Neural cell (in vitro differentiated cells): ENCODE data around the gene DSTN. TPM values are rescaled to one million over a fixed set of nuclear protein-coding genes. Genes with fewer than 3 reads are reported as not detected.
A peak's percentile ranks its signal among the peaks of the same experiment; 100 is the strongest.

Experiments
- H2AFZ ChIP-seq: fragments of 200-600, 300-800 bp; sonication (generic), shearing (Covaris generic); 2 replicates; pipeline ENCODE4 v1.6.0; 2014; ENCODE audit warnings: low read depth, mild to moderate bottlenecking, antibody characterized with exemption, low read length, moderate library complexity
- H3F3A ChIP-seq: fragments of 200-600 bp; shearing (Covaris generic); 2 replicates; pipeline ENCODE4 v1.6.1; 2016; ENCODE audit warnings: mild to moderate bottlenecking, moderate library complexity, mixed read lengths, antibody characterized with exemption, low read length; ENCODE audit not compliant: insufficient read depth, poor library complexity, severe bottlenecking
- H3K27ac ChIP-seq: fragments of 200-600, 300-800 bp; sonication (generic), shearing (Covaris generic); 2 replicates; pipeline ENCODE4 v1.5.1; 2014; ENCODE audit warnings: mild to moderate bottlenecking, low read length, moderate library complexity
- H3K27me3 ChIP-seq: fragments of 300-800, 200-600 bp; sonication (generic), shearing (Covaris generic); 2 replicates; pipeline ENCODE4 v1.6.0; 2014; ENCODE audit warnings: mild to moderate bottlenecking, low read depth, low read length, moderate library complexity; ENCODE audit not compliant: insufficient read depth
- H3K36me3 ChIP-seq: fragments of 300-800, 200-600 bp; sonication (generic), shearing (Covaris generic); 2 replicates; pipeline ENCODE4 v1.5.1; 2014; ENCODE audit warnings: mild to moderate bottlenecking, antibody characterized with exemption, low read length, moderate library complexity; ENCODE audit not compliant: insufficient read depth
- H3K4me2 ChIP-seq: fragments of 300-800, 200-600 bp; sonication (generic), shearing (Covaris generic); 2 replicates; pipeline ENCODE4 v1.6.0; 2014; ENCODE audit warnings: mild to moderate bottlenecking, low read length
- H3K4me3 ChIP-seq: fragments of 300-800, 200-600 bp; sonication (generic), shearing (Covaris generic); 2 replicates; pipeline ENCODE4 v1.5.1; 2014; ENCODE audit warnings: mild to moderate bottlenecking, low read length, moderate library complexity
- H3K79me2 ChIP-seq: fragments of 200-600 bp; shearing (Covaris generic); replicated peaks from 2 replicates; pipeline ENCODE4 v1.6.0; 2014; ENCODE audit warnings: mild to moderate bottlenecking, low read length, moderate library complexity; ENCODE audit not compliant: insufficient read depth
- H3K9ac ChIP-seq: fragments of 300-800, 200-600 bp; sonication (generic), shearing (Covaris generic); 2 replicates; pipeline ENCODE4 v1.6.1; 2016; ENCODE audit warnings: mild to moderate bottlenecking, low read length, mixed read lengths
- H3K9me2 ChIP-seq: fragments of 200-600 bp; shearing (Covaris generic); 2 replicates; pipeline ENCODE4 v1.6.1; 2016; ENCODE audit warnings: mild to moderate bottlenecking, low read length, mixed read lengths; ENCODE audit not compliant: insufficient read depth
- H3K9me3 ChIP-seq: fragments of 200-600, 300-800 bp; sonication (generic), shearing (Covaris generic); 2 replicates; pipeline ENCODE4 v1.6.1; 2016; ENCODE audit warnings: mild to moderate bottlenecking, mixed run types, low read length, moderate library complexity, mixed read lengths
- H4K20me1 ChIP-seq: fragments of 200-600 bp; shearing (Covaris generic); 2 replicates; pipeline ENCODE4 v1.6.1; 2016; ENCODE audit warnings: mild to moderate bottlenecking, mixed run types; ENCODE audit not compliant: insufficient read depth
- EP300 ChIP-seq: fragments of 450-650 bp; conservative IDR thresholded peaks from 2 replicates; pipeline ENCODE4 v1.6.1; 2014; ENCODE audit warnings: antibody characterized with exemption, mild to moderate bottlenecking, moderate library complexity; ENCODE audit not compliant: poor library complexity, severe bottlenecking
- EZH2 ChIP-seq: fragments of 200-600, 300-800 bp; shearing (Covaris generic), sonication (generic); IDR thresholded peaks from 2 replicates; pipeline ENCODE4 v1.6.1; 2014; ENCODE audit warnings: antibody characterized with exemption, low read length, borderline replicate concordance, mild to moderate bottlenecking; ENCODE audit not compliant: insufficient read depth, poor library complexity, severe bottlenecking
- MXI1 ChIP-seq: fragments of 450-650 bp; conservative IDR thresholded peaks from 2 replicates; pipeline ENCODE4 v1.6.1; 2014; ENCODE audit warnings: antibody characterized with exemption, mild to moderate bottlenecking; ENCODE audit not compliant: poor library complexity, severe bottlenecking
- RAD21 ChIP-seq: fragments of 450-650 bp; conservative IDR thresholded peaks from 2 replicates; pipeline ENCODE4 v1.6.1; 2014; ENCODE audit warnings: antibody characterized with exemption, mild to moderate bottlenecking, moderate library complexity
- REST ChIP-seq: IDR thresholded peaks from 2 replicates; pipeline ENCODE4 v1.6.1; 2012; ENCODE audit warnings: borderline replicate concordance
- SMC3 ChIP-seq: fragments of 450-650 bp; conservative IDR thresholded peaks from 2 replicates; pipeline ENCODE4 v1.6.1; 2014; ENCODE audit warnings: antibody characterized with exemption, mild to moderate bottlenecking, moderate library complexity; ENCODE audit not compliant: poor library complexity
- polyA plus RNA-seq: library from polyadenylated mRNA; depleted of rRNA; stranded (reverse); fragments of >200 nt; gene quantifications from 2 replicates; pipeline ENCODE4 v1.2.3, GENCODE V29; 2014
- TF ChIP-seq, protein P1 (sequence below): fragments of 450-650 bp; IDR thresholded peaks from 2 replicates; pipeline ENCODE4 v1.5.1; 2014; ENCODE audit warnings: antibody characterized with exemption, mild to moderate bottlenecking, moderate library complexity; ENCODE audit not compliant: poor library complexity, severe bottlenecking

DSTN gene
- polyA plus RNA-seq, 1 donor from 2014 or later: 276 TPM

DNA sequence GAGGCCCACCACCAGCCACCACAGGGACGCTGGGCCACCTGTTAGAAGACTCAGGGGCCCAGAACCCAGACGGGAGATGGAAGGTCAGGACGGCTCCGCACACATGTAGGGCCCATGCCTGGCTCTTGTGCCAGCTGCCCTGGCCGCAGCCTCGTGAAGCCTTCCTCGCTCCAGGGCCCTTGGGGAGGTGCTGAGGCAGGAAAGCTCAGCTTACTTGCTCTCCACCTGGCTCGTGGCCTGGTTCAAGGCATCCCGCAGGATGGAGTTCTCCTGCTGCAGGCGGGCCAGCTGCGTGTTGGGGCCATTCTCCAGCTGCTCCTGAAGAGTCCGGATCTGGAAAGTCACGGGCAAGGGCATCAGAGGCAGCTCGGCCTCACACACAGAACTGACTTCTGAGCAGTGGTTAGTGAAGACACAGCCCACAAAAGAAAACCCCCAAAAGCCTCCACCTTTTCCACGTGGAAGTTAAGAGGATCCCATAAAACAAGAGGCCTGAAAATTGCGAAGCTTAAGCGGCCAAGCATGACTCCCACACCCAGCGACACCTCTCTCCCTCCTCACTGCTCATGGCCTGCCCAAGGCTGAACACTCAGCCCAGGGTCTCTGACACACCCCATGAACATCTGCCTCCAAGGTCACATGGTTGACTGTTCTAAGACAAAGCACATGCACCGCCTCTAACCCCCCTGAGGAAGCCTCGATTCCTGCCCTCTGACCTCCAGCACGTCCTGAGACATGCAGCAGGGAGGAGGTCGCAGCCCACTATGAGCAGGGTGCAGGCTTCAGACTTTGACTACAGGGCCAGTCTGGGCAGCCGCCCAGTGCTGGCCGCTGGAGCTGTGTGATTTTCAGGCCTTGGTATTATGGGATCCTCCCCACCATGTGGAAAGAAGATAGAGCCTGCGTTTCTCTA is 65.7 kb downstream of the DSTN start:
- no peaks in the 10 kb centered on the region for H3K9me3 ChIP-seq
- no peak overlapping the region for H3K4me3 ChIP-seq
- no peak overlapping the region for H3K4me2 ChIP-seq
- H2AFZ ChIP-seq: no peak overlapping the region
- no peak overlapping the region for H3K9ac ChIP-seq
- no peaks in the 10 kb centered on the region for H3K9me2 ChIP-seq
- H4K20me1 ChIP-seq: no peaks in the 10 kb centered on the region
- H3K27me3 ChIP-seq: no peaks in the 10 kb centered on the region
- TF ChIP-seq SMC3 (no peak), REST (no peak), EP300 (no peak), MXI1 (no peak), EZH2 (no peak)
- no peaks in the 10 kb centered on the region for H3K79me2 ChIP-seq
- H3K36me3 ChIP-seq: no peaks in the 10 kb centered on the region
- H3K27ac ChIP-seq: no peak overlapping the region
- H3F3A ChIP-seq: no peaks in the 10 kb centered on the region

GRCh38 chr20:17636523-17637412 is 66.9 kb downstream of the DSTN start:
- Histone ChIP-seq H3K9me2 (no peaks in the 10 kb centered on the region), H2AFZ (no peak overlapping the region), H3K4me2 (no peak overlapping the region), H3K9ac (no peak overlapping the region), H4K20me1 (no peaks in the 10 kb centered on the region), H3F3A (no peaks in the 10 kb centered on the region), H3K27ac (no peak overlapping the region), H3K36me3 (no peaks in the 10 kb centered on the region), H3K9me3 (no peaks in the 10 kb centered on the region), H3K4me3 (no peak overlapping the region), H3K79me2 (no peaks in the 10 kb centered on the region), H3K27me3 (peaks cover 5% of the 10 kb centered on the region)
- TF ChIP-seq, protein P1, sequence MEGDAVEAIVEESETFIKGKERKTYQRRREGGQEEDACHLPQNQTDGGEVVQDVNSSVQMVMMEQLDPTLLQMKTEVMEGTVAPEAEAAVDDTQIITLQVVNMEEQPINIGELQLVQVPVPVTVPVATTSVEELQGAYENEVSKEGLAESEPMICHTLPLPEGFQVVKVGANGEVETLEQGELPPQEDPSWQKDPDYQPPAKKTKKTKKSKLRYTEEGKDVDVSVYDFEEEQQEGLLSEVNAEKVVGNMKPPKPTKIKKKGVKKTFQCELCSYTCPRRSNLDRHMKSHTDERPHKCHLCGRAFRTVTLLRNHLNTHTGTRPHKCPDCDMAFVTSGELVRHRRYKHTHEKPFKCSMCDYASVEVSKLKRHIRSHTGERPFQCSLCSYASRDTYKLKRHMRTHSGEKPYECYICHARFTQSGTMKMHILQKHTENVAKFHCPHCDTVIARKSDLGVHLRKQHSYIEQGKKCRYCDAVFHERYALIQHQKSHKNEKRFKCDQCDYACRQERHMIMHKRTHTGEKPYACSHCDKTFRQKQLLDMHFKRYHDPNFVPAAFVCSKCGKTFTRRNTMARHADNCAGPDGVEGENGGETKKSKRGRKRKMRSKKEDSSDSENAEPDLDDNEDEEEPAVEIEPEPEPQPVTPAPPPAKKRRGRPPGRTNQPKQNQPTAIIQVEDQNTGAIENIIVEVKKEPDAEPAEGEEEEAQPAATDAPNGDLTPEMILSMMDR: peak; percentile 42
- no peak for TF ChIP-seq REST
- TF ChIP-seq SMC3: peak; percentile 46
- TF ChIP-seq RAD21: peak; percentile 27
